H1 (cell line): ENCODE data around the gene IGSF1. TPM values are rescaled to one million over a fixed set of nuclear protein-coding genes. Genes with fewer than 3 reads are reported as not detected.

Experiments
- CTCF ChIA-PET: fragments of 300-600 bp; sonication (Branson Sonifier 250); formaldehyde crosslinking; loops from one replicate; lab custom pipeline; 2021; ENCODE audit not compliant: partially characterized antibody; lab: Charles Lee
- POLR2A ChIA-PET: fragments of 300-600 bp; sonication (Branson Sonifier 250); formaldehyde crosslinking; loops from one replicate; lab custom pipeline; 2021; ENCODE audit warnings: inconsistent platforms; ENCODE audit not compliant: partially characterized antibody; lab: Charles Lee
- DNase-seq, 2 experiments: peaks; one replicate each; pipeline versions ENCODE4 v3.0.0 to v3.0.0-alpha.2; 2010 to 2022; ENCODE audit warnings: low spot score in 2 of 2, low read depth in 1 of 2, mixed read lengths in 1 of 2
- FAIRE-seq: peaks from 2 replicates; lab custom pipeline; 2011; peaks lifted over from hg19 to GRCh38; lab: Jason Lieb, UNC
- H2AFZ ChIP-seq: 2 replicates; pipeline ENCODE4 v1.8.1; 2012; ENCODE audit warnings: low read length, inconsistent platforms
- H2AK5ac ChIP-seq: 2 replicates; pipeline ENCODE4 v1.6.1; 2013; ENCODE audit warnings: low read depth, low read length
- H2BK120ac ChIP-seq: replicated peaks from 2 replicates; pipeline ENCODE3; 2013; ENCODE audit warnings: low read depth, low read length, inconsistent platforms
- H2BK12ac ChIP-seq: 2 replicates; pipeline ENCODE4 v1.6.1; 2013; ENCODE audit warnings: low read depth, low read length
- H2BK15ac ChIP-seq: 2 replicates; pipeline ENCODE4 v1.6.1; 2013; ENCODE audit warnings: low read length
- H2BK20ac ChIP-seq: 2 replicates; pipeline ENCODE4 v1.6.1; 2013; ENCODE audit warnings: low read length
- H2BK5ac ChIP-seq: 2 replicates; pipeline ENCODE4 v1.6.1; 2013; ENCODE audit warnings: low read depth, low read length
- H3K14ac ChIP-seq: 2 replicates; pipeline ENCODE4 v1.6.1; 2013; ENCODE audit warnings: inconsistent platforms; ENCODE audit not compliant: insufficient read length
- H3K18ac ChIP-seq: 2 replicates; pipeline ENCODE4 v1.6.1; 2013; ENCODE audit warnings: low read length; ENCODE audit errors: extremely low read depth
- H3K23ac ChIP-seq: 2 replicates; pipeline ENCODE4 v1.6.1; 2013; ENCODE audit warnings: inconsistent platforms; ENCODE audit not compliant: insufficient read length
- H3K23me2 ChIP-seq: 2 replicates; pipeline ENCODE4 v1.6.1; 2013; ENCODE audit warnings: low read depth, low read length
- H3K27ac ChIP-seq: 2 replicates; pipeline ENCODE4 v1.6.1; 2011; ENCODE audit warnings: low read depth, low read length, inconsistent platforms
- H3K27me3 ChIP-seq, 4 experiments: replicated peaks in 1 of 4; 1 replicate in 1 of 4; 2 replicates in 3 of 4; pipeline versions ENCODE4 v1.6.1 to v1.8.1; 2011 to 2013; ENCODE audit warnings: low read length in 3 of 4, mild to moderate bottlenecking in 3 of 4, inconsistent platforms in 2 of 4, mixed read lengths in 2 of 4, moderate library complexity in 1 of 4; ENCODE audit not compliant: control insufficient read depth in 3 of 4, insufficient read depth in 3 of 4; ENCODE audit errors: extremely low read depth in 1 of 4
- H3K36me3 ChIP-seq, 4 experiments: 2 replicates each; pipeline versions ENCODE4 v1.6.1 to v1.8.1; 2011 to 2013; ENCODE audit warnings: mild to moderate bottlenecking in 4 of 4, low read length in 3 of 4, moderate library complexity in 2 of 4, control low read depth in 1 of 4, inconsistent platforms in 1 of 4; ENCODE audit not compliant: insufficient read depth in 4 of 4, control insufficient read depth in 2 of 4
- H3K4ac ChIP-seq: replicated peaks from 2 replicates; pipeline ENCODE3; 2013; ENCODE audit warnings: low read length, low read depth, mixed read lengths, inconsistent platforms; ENCODE audit not compliant: insufficient read length
- H3K4me1 ChIP-seq, 4 experiments: replicated peaks in 1 of 4; 1 replicate in 1 of 4; 2 replicates in 3 of 4; pipeline versions ENCODE4 v1.6.1 to v1.8.1; 2011 to 2013; ENCODE audit warnings: low read length in 3 of 4, inconsistent platforms in 2 of 4, mixed read lengths in 1 of 4; ENCODE audit not compliant: insufficient read depth in 4 of 4, control insufficient read depth in 3 of 4
- H3K4me2 ChIP-seq, 2 experiments: 2 replicates each; pipeline versions ENCODE4 v1.6.1 to v1.8.1; 2011 to 2013; ENCODE audit warnings: low read depth in 2 of 2, low read length in 2 of 2, control low read depth in 1 of 2, inconsistent platforms in 1 of 2, mild to moderate bottlenecking in 1 of 2; ENCODE audit not compliant: insufficient read depth in 1 of 2
- H3K4me3 ChIP-seq, 4 experiments: fragments of 200-600, 300-600 bp in 1 of 4; sonication (generic), shearing (Covaris generic), sonication (Bioruptor Twin) in 1 of 4; 2 replicates each; pipeline versions ENCODE4 v1.5.1 to v1.8.1; 2011 to 2016; ENCODE audit warnings: low read length in 4 of 4, low read depth in 3 of 4, control low read depth in 2 of 4, inconsistent platforms in 2 of 4, mild to moderate bottlenecking in 2 of 4, mixed read lengths in 1 of 4, moderate library complexity in 1 of 4; ENCODE audit not compliant: insufficient read depth in 2 of 4; ENCODE audit errors: extremely low read depth in 1 of 4
- H3K56ac ChIP-seq: replicated peaks from 2 replicates; pipeline ENCODE3; 2013; ENCODE audit warnings: low read depth, mild to moderate bottlenecking, mixed read lengths, low read length, inconsistent platforms; ENCODE audit not compliant: insufficient read length
- H3K79me1 ChIP-seq: 2 replicates; pipeline ENCODE4 v1.6.1; 2013; ENCODE audit warnings: low read depth, low read length, control low read depth
- H3K79me2 ChIP-seq, 2 experiments: 2 replicates each; pipeline versions ENCODE4 v1.6.1 to v1.8.1; 2012 to 2013; ENCODE audit warnings: low read length in 2 of 2, mild to moderate bottlenecking in 2 of 2, inconsistent platforms in 1 of 2; ENCODE audit not compliant: insufficient read depth in 2 of 2, control insufficient read depth in 1 of 2
- H3K9ac ChIP-seq, 4 experiments: replicated peaks in 1 of 4; 1 replicate in 1 of 4; 2 replicates in 3 of 4; pipeline versions ENCODE4 v1.6.1 to v1.8.1; 2011 to 2013; ENCODE audit warnings: low read depth in 3 of 4, low read length in 3 of 4, control low read depth in 2 of 4, mild to moderate bottlenecking in 2 of 4, moderate library complexity in 2 of 4, inconsistent platforms in 1 of 4; ENCODE audit errors: extremely low read depth in 1 of 4
- H3K9me3 ChIP-seq, 2 experiments: 2 replicates each; pipeline versions ENCODE4 v1.6.1 to v1.8.1; 2012 to 2013; ENCODE audit warnings: mild to moderate bottlenecking in 2 of 2, moderate library complexity in 2 of 2, control low read depth in 1 of 2, inconsistent platforms in 1 of 2, low read depth in 1 of 2, low read length in 1 of 2, mixed read lengths in 1 of 2; ENCODE audit not compliant: insufficient read depth in 2 of 2
- H4K20me1 ChIP-seq, 2 experiments: replicated peaks in 1 of 2; 2 replicates each; pipeline versions ENCODE3 to v1.8.1; 2011 to 2013; ENCODE audit warnings: inconsistent platforms in 2 of 2, low read length in 2 of 2, mild to moderate bottlenecking in 1 of 2; ENCODE audit not compliant: insufficient read depth in 2 of 2, control insufficient read depth in 1 of 2
- H4K5ac ChIP-seq: 2 replicates; pipeline ENCODE4 v1.6.1; 2013; ENCODE audit warnings: low read length, low read depth, mixed read lengths, inconsistent platforms; ENCODE audit not compliant: insufficient read length
- H4K8ac ChIP-seq: 2 replicates; pipeline ENCODE4 v1.8.0; 2013; ENCODE audit warnings: mild to moderate bottlenecking, moderate library complexity, low read length, inconsistent platforms; ENCODE audit not compliant: insufficient read depth; ENCODE audit errors: extremely low read depth
- H4K91ac ChIP-seq: replicated peaks from 2 replicates; pipeline ENCODE3; 2013; ENCODE audit warnings: low read length, mixed read lengths, inconsistent platforms; ENCODE audit not compliant: insufficient read length
- BCL11A ChIP-seq, 2 experiments: IDR thresholded peaks; one replicate each; pipeline ENCODE4 v1.6.1; 2011; ENCODE audit warnings: low read depth in 2 of 2, low read length in 2 of 2, mild to moderate bottlenecking in 2 of 2
- CEBPB ChIP-seq: IDR thresholded peaks from 2 replicates; pipeline ENCODE4 v1.6.1; 2012; ENCODE audit warnings: low read depth, low read length
- CHD2 ChIP-seq: IDR thresholded peaks from 2 replicates; pipeline ENCODE4 v1.6.1; 2012; ENCODE audit warnings: low read length, improper control_type of control experiment
- EGR1 ChIP-seq: IDR thresholded peaks from 2 replicates; pipeline ENCODE4 v1.6.1; 2011; ENCODE audit warnings: low read depth, low read length, borderline replicate concordance
- MAX ChIP-seq: IDR thresholded peaks from 2 replicates; pipeline ENCODE4 v1.6.1; 2012; ENCODE audit warnings: inconsistent platforms
- NANOG ChIP-seq: IDR thresholded peaks from 2 replicates; pipeline ENCODE4 v1.6.1; 2011; ENCODE audit warnings: low read length, low read depth, mild to moderate bottlenecking, inconsistent platforms; ENCODE audit not compliant: insufficient read depth, poor library complexity, severe bottlenecking
- POLR2A ChIP-seq, 2 experiments: IDR thresholded peaks; 1 replicate in 1 of 2; 2 replicates in 1 of 2; pipeline ENCODE4 v1.6.1; 2011; ENCODE audit warnings: low read depth in 2 of 2, low read length in 2 of 2, mild to moderate bottlenecking in 2 of 2; ENCODE audit errors: control extremely low read depth in 1 of 2
- RAD21 ChIP-seq, 2 experiments: IDR thresholded peaks in 1 of 2; conservative IDR thresholded peaks in 1 of 2; 2 replicates each; pipeline ENCODE4 v1.6.1; 2011; ENCODE audit warnings: low read depth in 2 of 2, low read length in 2 of 2, improper control_type of control experiment in 1 of 2, inconsistent platforms in 1 of 2, mild to moderate bottlenecking in 1 of 2, moderate library complexity in 1 of 2
- RNF2 ChIP-seq: fragments of 200-900, 300-1000 bp; sonication (generic); IDR thresholded peaks from 2 replicates; pipeline ENCODE4 v1.7.1; 2016; ENCODE audit warnings: borderline replicate concordance, low read depth, mild to moderate bottlenecking, antibody characterized with exemption, low read length; ENCODE audit not compliant: poor library complexity, severe bottlenecking; ENCODE audit errors: missing control alignments
- RXRA ChIP-seq: IDR thresholded peaks from 2 replicates; pipeline ENCODE4 v1.6.1; 2011; ENCODE audit warnings: low read depth, mild to moderate bottlenecking, low read length, moderate library complexity; ENCODE audit not compliant: insufficient read depth
- SIN3A ChIP-seq, 2 experiments: IDR thresholded peaks in 1 of 2; conservative IDR thresholded peaks in 1 of 2; 2 replicates each; pipeline ENCODE4 v1.6.1; 2011 to 2012; ENCODE audit warnings: low read length in 2 of 2, improper control_type of control experiment in 1 of 2, low read depth in 1 of 2, mild to moderate bottlenecking in 1 of 2
- SRF ChIP-seq: IDR thresholded peaks from 2 replicates; pipeline ENCODE4 v1.6.1; 2011; ENCODE audit warnings: mild to moderate bottlenecking, low read depth, low read length, moderate library complexity
- WGBS, 2 experiments: shearing (Covaris generic) in 1 of 2; methylation state at CpG; one replicate each; pipeline versions ENCODE4 v1.1.6 to v1.1.7; 2013 to 2015; ENCODE audit warnings: low lambda C conversion rate in 2 of 2, mixed read lengths in 2 of 2, inconsistent platforms in 1 of 2, low coverage in 1 of 2, missing lambda C conversion rate in 1 of 2; ENCODE audit not compliant: insufficient replicate concordance in 2 of 2, insufficient coverage in 1 of 2, insufficient read length in 1 of 2; ENCODE audit errors: extremely low coverage in 1 of 2, missing lambda C conversion rate in 1 of 2; 5-methylcytosine and 5-hydroxymethylcytosine counted together
- polyA plus RNA-seq, 7 experiments: library from polyadenylated mRNA; depleted of rRNA in 3 of 7; stranded (reverse) in 5 of 7; unstranded in 2 of 7; fragments of >200 nt in 5 of 7; fragments of 200-250 nt in 2 of 7; gene quantifications; 1 replicate in 5 of 7; 2 replicates in 1 of 7; 4 replicates in 1 of 7; pipeline versions ENCODE4 v1.2.1 to v1.2.3, GENCODE V29; 2011 to 2013; ENCODE audit warnings: missing spikeins in 2 of 7, mixed read lengths in 2 of 7
- total RNA-seq: library from RNA; stranded (reverse); fragmentation: NEBNext Ultra II Directional; extraction: Animal tissue kit (Norgen Biotek cat#: 25700); gene quantifications from 2 replicates; pipeline ENCODE4 v1.2.1, GENCODE V29; 2021

IGSF1 gene
- total and polyA plus RNA-seq, 2 of the 8 experiments (the other 6 are each of a cell fraction or from before 2014, with no cell fraction given): 23.1 to 39.9 TPM

GRCh38 chrX:131277543-131278136, 11.5 kb downstream of the IGSF1 start:
- H3K79me2 ChIP-seq: no peaks in the 10 kb centered on the region
- H3K18ac ChIP-seq: no peak overlapping the region
- ChIA-PET POLR2A (interaction anchor here (1.7 to 4.1 kb wide), 2 partner anchors 10 to 14 kb away, joined by 4 to 16 read pairs; partner anchors contain the start of gene IGSF1), CTCF (interaction anchor here (2.8 kb wide), 1 partner anchor 15 kb away, joined by 19 read pairs; no protein-coding TSS in a partner anchor)
- peaks cover 0 to 20% (median 2%) of the 10 kb centered on the region in 4 experiments; a peak in 4 of 7 replicates for H3K4me1 ChIP-seq
- H4K91ac ChIP-seq: no peak overlapping the region
- no peaks in the 10 kb centered on the region; a peak in 1 of 4 replicates for H3K9me3 ChIP-seq
- H4K8ac ChIP-seq: no peak overlapping the region
- 85% methylated on average over 6 of the region's 11 CpGs; no CpG with 5 or more reads in 1 of the 2 experiments for WGBS, 2 experiments
- no peak overlapping the region for H3K56ac ChIP-seq
- H3K14ac ChIP-seq: no peak overlapping the region
- H3K79me1 ChIP-seq: no peaks in the 10 kb centered on the region
- peak overlapping the region; percentile 8; the same call in 1 of the 2 replicates for H2BK5ac ChIP-seq
- peak overlapping the region in 1 of 2 experiments; percentile 41; a peak in 2 of 4 replicates for H3K4me2 ChIP-seq
- no peak overlapping the region for H3K4me3 ChIP-seq
- no peak overlapping the region for H2BK15ac ChIP-seq
- peaks cover 0 to 4% (median 0%) of the 10 kb centered on the region in 4 experiments; a peak in 3 of 8 replicates for H3K36me3 ChIP-seq
- FAIRE-seq (no peak), DNase-seq (no peak)
- no peaks in the 10 kb centered on the region for H3K27me3 ChIP-seq
- no peak overlapping the region for H3K9ac ChIP-seq
- no peak overlapping the region for H3K4ac ChIP-seq
- no peak overlapping the region for H2AFZ ChIP-seq
- no peak overlapping the region for H3K23ac ChIP-seq
- H4K5ac ChIP-seq: no peak overlapping the region
- H2BK12ac ChIP-seq: no peak overlapping the region
- H2AK5ac ChIP-seq: no peak overlapping the region
- H2BK120ac ChIP-seq: no peak overlapping the region
- H4K20me1 ChIP-seq: peaks cover 0 to 1% of the 10 kb centered on the region in 2 experiments
- H3K23me2 ChIP-seq: no peaks in the 10 kb centered on the region
- H2BK20ac ChIP-seq: no peak overlapping the region
- H3K27ac ChIP-seq: no peak overlapping the region
- TF ChIP-seq RAD21 (IDR thresholded peaks at IDR 0.05 in 1 of 2, conservative IDR thresholded peaks at IDR 0.05 in 1 of 2; ENCODE audit: low read depth in 2 of 2, low read length in 2 of 2): no peak
- TF ChIP-seq SIN3A (conservative IDR thresholded peaks at IDR 0.05 in 1 of 2, IDR thresholded peaks at IDR 0.05 in 1 of 2; ENCODE audit: low read depth in 1 of 2, low read length in 2 of 2): no peak
- no peak for TF ChIP-seq SRF
- no peak for TF ChIP-seq CEBPB
- no peak for TF ChIP-seq POLR2A (IDR thresholded peaks at IDR 0.05; ENCODE audit: control extremely low read depth in 1 of 2, low read depth in 2 of 2, low read length in 2 of 2)
- TF ChIP-seq EGR1: no peak
- TF ChIP-seq CHD2: no peak
- no peak for TF ChIP-seq NANOG
- no peak for TF ChIP-seq BCL11A (IDR thresholded peaks at IDR 0.05; ENCODE audit: low read depth in 2 of 2, low read length in 2 of 2)
- no peak for TF ChIP-seq MAX
- no peak for TF ChIP-seq RNF2
- no peak for TF ChIP-seq RXRA
